Stimulated activated CD4-positive, alpha-beta T cell treated with anti-CD3 and anti-CD28 coated beads, TNF-alpha, amount 100 ng/mL, for 1 hour (primary cell): ENCODE measurements around the gene GFOD1.

ENCODE experiments used
- DNase-seq, 3 donors: peaks; one replicate each; pipeline ENCODE4 v3.0.0-alpha.2; 2020; ENCODE audit warnings: low read depth in 3 of 3, low spot score in 1 of 3

The GFOD1 gene

GRCh38 chr6:13383328-13384163 lies 103.9 kb downstream of the GFOD1 start:
- DNase-seq, result no peak

DNA sequence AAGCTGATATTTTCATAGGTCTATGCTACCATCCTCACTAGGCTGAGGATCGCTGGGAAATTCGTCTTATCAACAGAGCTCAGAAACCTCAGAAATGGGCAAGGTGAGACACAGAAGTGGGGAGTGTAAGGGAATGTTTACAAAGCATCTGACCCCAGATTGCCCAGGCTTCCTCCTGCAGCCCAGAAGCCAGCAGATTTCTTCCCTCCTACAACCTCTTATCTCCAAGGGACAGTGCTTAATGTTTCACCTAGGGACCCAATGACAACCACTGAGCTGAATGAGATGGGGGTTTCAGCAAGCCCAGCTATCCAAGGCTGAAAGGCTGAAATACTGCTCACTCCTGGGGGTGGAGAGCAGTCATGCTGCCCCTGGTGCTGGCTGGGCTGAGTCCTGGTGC lies 106.6 kb downstream of the GFOD1 start:
- no peak for DNase-seq

GRCh38 chr6:13378669-13379590 lies 108.5 kb downstream of the GFOD1 start:
- no peak for DNase-seq

GRCh38 chr6:13377054-13377758 lies 110.2 kb downstream of the GFOD1 start:
- DNase-seq, result no peak

DNA sequence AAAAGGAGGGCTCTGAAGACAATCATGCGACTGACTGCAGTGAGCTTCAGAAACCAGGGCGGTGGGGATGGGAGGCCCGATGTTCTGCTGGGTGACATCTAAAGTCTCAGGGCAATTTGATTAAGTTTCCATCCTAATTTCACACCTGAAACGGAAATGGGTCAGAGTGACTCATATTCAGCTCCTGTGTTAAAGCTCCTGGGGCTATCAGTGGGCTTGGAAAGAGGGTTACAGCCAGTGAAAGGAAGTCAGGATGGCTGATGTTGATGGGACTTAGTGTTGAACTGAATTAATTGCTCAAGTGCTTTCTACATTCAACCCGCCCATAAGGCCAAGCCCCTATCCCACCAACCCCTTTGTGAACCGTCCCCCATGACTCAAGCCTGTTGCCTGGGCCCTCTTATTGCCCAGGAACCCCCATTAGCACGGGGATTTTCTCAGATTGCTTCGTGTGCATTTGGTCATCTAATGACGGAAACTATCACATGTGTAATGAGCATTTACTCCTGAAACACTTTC lies 112.0 kb downstream of the GFOD1 start:
- peak in 1 of 3 donors; percentile 10 for DNase-seq

DNA sequence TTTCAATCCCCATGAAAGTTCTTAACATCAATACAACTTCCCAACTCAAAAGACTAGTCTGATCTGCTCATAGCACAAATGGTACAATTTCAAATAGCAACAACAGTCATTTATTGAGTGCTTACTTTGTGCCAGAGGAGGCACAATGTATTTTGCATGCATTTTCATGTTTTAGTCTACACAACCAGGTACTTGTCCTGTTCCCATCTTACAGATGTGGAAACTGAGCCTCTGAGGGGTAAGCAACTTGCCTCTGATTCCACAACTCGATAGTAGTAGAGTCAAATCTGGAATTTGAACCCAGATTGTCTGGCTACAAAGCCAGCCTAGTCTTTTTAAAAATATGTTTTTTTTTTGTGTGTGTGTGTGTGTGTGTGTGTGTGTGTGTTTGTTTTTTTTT lies 113.5 kb downstream of the GFOD1 start:
- DNase-seq, result no peak

- DNase-seq, result no peak
These were observed 113.9 kb downstream of the GFOD1 start for GRCh38 chr6:13373488-13373886.

DNA sequence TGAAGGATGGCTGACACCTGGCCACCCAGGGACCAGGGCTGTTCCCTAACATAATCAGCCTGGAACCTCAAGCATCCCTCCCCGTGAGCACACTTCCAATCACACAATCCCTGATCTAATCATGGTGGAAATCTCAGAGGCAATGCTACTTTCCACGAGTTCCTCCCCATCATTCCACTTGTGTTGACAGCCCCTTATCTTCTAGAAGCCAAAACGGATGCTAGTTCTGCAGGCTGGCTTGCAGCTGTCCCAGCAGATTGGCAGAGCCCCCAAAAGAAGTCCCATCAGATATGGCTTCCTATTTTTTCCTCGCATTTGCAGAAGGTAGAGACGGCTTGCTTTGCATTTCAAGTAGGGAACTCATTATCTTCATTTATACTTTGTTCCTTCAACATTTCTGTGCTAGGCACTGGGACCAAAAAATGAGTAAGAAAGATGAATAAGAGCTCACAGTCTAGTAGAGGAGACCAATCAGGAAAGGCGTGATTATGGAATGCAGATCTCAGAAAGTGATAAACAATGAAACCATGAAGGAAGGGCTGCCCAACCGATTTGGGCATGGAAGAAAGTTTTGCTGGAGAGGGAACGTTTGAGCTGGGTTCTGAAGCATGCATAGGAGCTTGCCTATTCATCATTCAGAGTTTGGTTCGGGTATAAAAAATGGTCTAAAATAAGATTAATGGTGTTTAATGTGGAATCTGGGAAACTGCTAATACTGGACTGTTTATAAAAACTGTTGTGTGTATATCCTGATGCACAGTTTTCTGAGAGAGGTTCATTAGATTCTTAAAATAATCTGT lies 114.5 kb downstream of the GFOD1 start:
- DNase-seq, result no peak

- no peak for DNase-seq
These were observed 115.3 kb downstream of the GFOD1 start for GRCh38 chr6:13372076-13372475.

GRCh38 chr6:13371421-13372072 lies 115.9 kb downstream of the GFOD1 start:
- DNase-seq, result no peak

GRCh38 chr6:13370623-13371022 lies 116.8 kb downstream of the GFOD1 start:
- DNase-seq, result no peak

DNA sequence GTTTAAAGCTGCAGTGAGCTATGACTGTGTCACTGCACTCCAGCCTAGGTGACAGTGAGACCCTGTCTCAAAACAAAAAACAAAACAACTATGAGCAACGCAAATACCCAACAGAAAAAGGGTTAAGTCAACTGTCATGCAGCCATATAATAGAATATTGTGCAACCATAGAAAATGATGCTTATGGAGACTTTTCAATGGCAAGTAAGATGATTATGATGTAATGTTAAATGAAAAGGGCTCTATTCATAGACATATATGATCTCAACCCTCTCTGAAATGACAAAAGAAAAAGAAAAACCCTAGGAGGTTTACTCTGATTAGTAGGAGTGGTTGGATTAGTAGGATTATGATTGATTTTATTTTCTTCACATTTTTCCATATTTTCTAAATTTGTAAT lies 117.8 kb downstream of the GFOD1 start:
- DNase-seq, result no peak

- DNase-seq, result no peak
These were observed 118.7 kb downstream of the GFOD1 start for GRCh38 chr6:13368731-13369115.

GRCh38 chr6:13368079-13368730 lies 119.2 kb downstream of the GFOD1 start:
- no peak for DNase-seq

- DNase-seq, result no peak
These were observed 120.0 kb downstream of the GFOD1 start for GRCh38 chr6:13367396-13367795.

DNA sequence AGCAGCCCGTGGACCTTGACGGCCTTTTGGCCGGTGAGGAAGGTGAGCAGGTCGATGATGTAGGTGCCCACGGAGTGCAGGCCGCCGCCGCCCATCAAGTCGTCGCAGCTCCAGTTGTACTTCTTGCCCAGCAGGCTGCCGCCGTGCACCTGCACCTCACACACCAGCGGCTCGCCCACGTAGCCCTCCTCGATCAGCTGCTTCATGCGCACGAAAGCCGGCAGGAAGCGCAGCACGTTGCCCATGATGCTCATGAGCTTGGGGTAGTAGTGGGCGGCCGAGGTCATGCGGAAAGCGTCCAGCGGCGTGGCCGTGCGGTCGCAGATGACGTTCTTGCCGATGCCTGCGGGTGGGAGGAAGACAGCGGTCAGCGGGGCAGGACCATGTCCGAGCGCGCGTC lies 122.1 kb downstream of the GFOD1 start:
- DNase-seq, result no peak

GRCh38 chr6:13364842-13365241 lies 122.6 kb downstream of the GFOD1 start:
- DNase-seq, result no peak

GRCh38 chr6:13362412-13362811 lies 125.0 kb downstream of the GFOD1 start:
- no peak for DNase-seq
